GM19193 (cell line): ENCODE results near the gene SETSIP.

Experiments used
- POLR2A ChIP-seq: IDR thresholded peaks from 4 replicates; pipeline ENCODE4 v1.6.1; 2011; ENCODE audit not compliant: insufficient read depth, insufficient read length; ENCODE audit errors: extremely low read depth

SETSIP gene

DNA sequence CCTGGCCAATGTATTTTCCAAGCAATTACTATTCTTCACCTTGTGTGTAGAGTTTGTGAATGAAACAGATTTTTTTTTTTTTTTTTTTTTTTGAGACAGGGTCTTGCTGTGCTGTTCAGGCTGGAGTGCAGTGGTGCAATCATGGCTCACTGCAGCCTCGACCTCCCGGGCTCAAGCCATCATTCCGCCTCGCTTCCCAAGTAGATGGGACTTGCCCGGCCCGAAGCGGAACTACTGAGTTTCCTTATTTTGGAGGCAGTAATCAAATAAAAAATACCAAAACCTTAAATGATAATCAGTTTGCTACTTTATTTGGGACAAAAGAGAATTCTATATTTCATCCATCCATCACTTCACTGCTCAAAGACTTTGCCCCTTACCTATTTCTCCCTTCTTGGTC lies 4.2 kb upstream of the SETSIP start:
- no peak for TF ChIP-seq POLR2A

DNA sequence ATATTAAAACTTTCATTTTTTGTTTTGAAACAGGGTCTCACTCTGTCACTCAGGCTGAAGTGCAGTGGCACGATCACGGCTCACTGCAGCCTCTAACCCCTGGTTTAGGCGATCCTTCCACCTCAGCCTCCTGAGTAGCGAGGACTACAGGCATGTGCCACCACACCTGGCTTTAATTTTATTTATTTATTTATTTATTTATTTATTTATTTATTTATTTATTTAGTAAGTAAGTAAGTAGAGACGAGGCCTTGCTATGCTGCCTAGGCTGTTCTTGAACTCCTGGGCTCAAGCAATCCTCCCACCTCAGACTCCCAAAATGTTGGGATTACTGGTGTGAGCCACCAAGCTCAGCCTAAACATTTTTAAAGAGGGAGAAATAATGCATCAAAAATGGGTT lies 1.2 kb upstream of the SETSIP start:
- TF ChIP-seq POLR2A: no peak

DNA sequence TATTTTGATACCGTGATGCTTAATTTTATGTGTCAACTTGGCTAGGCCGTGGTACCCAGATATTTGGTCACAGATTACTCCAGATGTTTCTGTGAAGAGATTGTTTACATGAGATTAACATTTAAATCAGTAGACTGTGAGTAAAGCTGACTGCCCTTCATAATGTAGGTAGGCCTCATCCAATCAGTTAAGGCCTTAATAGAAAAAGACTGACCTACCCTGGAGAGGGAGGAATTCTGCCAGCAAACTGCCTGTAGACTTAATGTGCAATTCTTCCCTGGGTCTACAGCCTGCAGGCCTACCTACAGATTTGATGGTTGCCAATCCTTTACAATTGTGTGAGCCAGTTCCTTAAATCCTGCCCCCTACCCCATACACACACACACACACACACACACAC lies 4.3 kb downstream of the SETSIP start:
- no peak for TF ChIP-seq POLR2A

DNA sequence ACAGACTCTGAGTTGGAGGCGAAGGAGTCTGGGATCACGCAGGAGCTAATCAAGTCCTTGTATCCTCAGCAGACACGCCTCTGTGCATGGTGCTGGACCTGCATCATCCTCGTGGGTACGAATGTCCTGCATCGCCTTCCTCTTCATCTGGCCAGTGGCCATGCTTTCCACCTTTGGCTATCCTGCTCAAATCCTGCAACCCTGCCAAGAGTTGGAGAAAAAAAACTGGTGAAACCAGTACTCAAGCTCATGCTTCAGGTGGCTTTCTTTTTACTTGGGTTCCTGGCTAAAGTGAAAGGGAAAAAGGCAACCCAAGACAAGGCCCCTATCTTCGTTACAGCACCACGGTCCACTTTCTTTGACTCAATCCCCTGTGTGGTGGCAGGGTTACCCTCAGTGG lies 8.9 kb downstream of the SETSIP start:
- TF ChIP-seq POLR2A: no peak

DNA sequence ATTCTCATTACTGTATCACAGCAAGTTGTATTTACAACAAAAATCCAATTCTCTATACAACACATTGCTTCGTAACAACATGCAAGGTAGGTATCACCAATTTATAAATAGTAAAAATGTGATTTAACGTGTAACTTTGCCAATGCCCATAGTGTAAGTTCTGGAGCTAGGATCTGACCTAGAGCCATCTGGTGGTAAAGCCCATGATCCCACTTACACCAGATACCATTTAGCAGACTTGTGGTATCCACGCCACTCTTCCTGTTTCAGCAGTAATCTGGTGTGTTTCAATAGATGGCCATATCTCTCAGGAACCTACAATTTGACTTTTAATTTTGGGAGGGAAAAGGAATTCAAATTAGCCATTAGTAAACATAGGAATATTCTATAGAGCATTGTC lies 10.2 kb downstream of the SETSIP start:
- no peak for TF ChIP-seq POLR2A

DNA sequence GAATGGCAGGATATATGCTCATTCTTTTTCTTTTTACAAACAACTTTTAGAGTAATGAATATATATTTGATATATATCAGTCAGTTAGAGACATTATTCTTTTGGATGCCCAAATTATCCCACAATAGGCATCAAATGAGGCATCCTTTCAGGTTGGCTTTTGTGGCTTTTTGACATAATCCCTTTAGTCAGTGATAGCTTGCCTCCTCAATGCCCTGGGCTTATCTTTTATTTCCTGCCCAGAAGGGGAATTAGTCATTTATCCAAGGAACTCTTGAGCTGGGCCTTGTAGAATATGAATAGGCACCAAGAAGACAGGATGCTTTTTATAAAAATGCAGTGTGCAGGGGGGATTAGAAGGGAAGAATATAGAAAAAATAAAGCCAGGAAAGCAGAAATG lies 23.3 kb downstream of the SETSIP start:
- no peak for TF ChIP-seq POLR2A

DNA sequence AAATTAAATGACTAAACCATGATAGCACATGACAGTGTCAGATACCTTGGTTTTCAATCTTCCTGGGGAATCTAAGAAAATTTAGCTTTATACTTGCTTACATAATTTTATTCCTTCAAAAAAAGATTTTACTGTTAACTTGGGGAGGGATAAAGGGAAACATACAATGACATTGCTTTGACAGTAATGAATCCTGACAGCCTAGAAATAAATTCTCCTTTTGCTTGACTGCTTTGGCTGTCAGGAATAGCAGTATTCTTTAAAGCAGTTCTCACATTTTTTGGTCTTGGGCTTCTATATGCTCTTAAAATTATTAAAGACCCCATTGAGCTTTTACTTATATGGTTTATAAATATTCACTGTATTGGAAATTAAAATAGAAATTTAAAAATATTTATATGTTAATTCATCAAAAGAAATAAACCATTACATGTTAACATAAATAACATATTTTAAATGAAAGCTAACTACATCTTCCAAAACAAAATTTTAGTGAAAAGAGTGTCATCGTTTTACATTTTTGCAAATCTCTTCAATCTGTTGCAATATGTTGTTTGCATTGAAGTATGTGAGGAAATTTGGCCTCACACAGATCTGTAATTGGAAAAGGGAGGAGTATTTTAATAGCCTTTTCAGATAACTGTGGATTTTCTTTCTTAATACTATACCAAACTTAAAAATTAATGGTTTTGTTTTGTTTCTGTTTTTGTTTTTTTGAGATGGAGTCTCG lies 29.3 kb downstream of the SETSIP start:
- no peak for TF ChIP-seq POLR2A

DNA sequence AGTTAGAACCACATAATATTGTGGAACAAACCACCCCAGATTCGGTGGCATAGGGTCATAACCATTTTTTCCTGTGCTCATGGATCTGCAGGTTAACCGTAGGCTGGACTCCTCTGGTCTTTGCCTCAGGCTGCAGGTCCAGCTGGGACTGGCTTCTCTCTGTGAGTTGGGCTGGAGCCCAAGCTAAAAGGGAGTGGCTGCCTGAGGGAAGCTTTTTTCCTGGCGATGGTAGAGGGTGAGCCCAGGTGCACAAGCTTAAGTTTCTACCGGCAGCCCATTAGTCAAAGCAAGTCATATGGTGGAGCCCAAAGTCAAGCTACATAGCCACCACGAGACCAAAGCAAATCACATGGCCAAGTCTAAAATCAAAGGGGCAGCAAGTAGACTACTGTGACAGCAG lies 31.6 kb downstream of the SETSIP start:
- TF ChIP-seq POLR2A: no peak

DNA sequence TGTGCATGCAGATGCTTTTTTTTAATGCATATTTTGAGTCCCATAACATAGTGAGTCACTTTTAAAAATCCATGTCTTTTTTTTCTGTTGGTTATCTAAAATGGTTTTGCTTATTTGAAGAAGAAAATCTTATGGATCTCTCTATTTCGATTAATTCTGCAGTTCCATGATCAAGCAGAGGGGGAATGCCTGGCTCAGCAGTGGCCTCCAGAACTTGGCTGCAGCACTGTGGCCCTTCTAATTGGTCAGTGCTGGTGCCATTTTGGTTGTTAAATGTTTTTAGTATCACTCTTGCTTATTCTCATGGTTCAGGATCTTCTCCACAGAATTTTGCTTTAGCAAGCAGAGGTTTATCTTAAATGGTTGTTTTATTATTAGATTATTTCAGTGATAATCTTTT lies 34.2 kb downstream of the SETSIP start:
- TF ChIP-seq POLR2A: no peak

DNA sequence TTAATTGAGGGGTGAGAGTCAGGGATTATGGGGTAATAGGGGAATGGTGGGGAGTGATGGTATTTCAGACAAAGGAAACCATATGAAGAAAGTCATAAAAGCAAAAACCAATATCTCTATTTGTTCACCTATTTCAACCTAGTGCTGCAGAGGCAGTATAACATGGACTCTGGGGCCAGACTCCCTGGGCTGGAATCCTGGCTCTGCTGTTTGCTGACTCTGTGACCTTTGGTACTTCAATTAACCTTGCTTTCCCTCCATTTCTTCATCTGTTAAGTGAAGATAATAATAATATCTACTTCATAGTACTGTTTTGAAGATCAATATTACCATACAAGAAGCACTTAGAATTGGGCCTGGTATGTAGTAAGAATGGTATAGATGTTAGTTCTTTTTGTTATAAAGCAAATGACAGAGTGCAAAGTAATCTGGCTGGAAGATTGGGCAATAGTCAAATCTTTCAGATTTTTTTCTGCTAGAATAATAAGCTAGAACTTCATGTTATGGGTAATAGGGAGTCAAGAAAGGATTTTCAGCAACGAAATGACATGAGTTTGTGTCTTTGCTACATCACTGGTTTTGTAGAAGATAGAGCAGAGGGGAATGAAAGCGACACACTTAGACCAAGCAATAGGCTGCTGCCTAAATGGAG lies 36.4 kb downstream of the SETSIP start:
- TF ChIP-seq POLR2A: no peak

DNA sequence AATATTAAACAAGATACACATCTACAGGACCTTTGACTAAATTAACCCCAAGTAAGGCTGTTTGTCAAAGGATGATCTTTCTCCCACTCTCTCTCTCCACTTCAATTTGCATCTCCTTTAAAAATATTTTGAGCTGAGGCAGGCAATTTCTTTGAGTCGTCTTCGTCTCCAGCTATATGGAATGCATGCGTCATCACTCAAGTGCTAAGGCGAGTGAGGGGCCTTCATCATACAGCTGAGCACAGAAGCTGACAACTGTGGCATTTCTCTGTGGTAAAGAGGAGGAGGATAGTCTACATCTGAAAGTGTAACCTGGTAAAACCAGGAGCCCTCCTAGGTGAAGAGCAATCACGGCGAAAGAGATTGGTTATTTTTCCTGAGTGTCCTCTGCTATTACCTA lies 37.8 kb downstream of the SETSIP start:
- TF ChIP-seq POLR2A: no peak

DNA sequence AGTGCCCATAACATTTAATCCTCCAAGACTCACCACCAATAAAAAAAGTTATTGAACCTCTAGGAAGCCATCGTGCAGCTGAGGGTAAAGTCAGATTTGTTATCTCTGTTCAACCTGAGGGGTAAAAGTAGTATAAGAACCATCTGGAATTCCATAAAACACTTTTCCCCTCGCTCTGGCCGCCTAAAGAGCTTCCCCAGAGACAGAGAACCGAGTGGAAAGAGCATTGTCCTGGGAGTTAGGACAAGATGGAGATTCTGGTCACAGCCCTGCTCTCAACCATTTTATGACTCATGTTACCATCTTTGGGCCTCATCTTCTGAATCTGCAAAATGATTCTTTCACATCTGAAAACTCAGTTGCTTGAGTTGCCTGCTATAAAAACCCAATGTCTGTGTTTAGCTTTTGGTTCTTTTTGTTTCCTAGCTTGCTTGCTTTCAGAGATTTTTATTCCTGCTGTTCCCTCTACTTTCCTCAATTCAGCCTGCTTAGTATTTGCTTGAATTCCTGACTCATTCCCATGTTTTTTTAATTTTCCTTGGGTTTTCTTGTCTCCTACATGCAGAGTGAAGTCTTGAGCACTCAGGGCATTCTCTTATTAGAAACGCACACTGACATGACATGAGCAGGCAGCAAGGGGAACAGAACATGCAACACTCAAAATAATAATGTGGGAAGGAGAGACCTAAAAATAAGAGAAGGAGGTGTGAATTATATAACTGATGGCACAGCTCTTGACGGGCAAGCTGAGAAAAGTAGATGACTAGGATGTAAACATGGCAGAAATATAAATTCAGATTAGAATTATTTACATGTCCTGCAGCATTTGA lies 43.7 kb downstream of the SETSIP start:
- TF ChIP-seq POLR2A: no peak

DNA sequence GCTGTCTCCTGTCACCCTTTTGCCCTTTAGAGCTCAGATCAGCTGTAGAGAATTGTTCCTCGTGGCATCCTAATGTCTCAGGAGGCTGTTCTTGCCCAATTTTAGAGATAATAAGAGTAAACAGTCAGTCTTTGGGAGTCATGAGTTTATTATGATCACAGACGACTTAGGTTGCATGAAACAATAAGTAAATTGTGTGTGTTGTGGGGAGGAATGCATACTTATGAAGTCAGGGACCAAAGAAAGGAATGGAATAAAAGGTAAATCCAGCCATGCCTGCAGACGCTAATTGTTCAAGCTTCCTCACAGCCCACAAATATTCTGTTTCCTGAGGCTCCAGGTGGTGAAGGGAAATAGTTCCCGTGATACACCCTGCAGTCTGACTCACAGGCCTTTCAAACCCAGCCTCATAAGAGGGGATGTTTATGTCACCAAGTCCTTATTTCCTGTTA lies 44.5 kb downstream of the SETSIP start:
- TF ChIP-seq POLR2A: no peak

DNA sequence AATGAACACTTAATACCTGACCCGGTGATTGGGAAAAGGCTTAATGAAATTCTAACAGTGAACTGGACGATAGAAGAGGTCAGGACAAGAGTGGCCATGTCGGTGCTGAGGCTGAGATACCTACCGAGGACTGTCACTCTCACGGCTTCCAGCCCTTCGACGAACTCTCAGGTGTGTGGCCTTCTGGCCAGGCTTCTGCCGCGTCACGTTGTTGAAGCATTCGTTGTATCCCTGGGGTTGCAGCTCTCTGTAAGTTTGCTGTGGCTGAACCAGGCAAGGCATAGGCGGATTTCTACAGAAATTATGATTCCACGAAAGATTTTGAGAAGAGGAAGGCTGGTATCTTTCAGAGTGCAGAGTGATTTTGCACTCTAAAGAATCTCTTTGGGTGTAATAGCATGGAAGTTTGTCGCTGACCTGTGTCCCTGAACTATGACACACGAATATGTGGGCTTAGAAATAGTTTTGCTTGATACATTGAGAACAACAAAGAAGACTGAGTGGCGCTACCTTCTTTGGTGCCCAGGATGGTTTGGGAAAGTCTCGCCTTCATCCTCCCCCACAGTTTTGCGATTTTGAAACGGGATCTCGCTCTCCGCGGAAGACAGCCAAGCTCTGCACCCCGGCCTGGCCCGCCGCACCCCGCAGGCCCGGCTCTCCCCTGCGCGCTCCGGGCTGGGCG lies 45.8 kb downstream of the SETSIP start:
- no peak for TF ChIP-seq POLR2A

DNA sequence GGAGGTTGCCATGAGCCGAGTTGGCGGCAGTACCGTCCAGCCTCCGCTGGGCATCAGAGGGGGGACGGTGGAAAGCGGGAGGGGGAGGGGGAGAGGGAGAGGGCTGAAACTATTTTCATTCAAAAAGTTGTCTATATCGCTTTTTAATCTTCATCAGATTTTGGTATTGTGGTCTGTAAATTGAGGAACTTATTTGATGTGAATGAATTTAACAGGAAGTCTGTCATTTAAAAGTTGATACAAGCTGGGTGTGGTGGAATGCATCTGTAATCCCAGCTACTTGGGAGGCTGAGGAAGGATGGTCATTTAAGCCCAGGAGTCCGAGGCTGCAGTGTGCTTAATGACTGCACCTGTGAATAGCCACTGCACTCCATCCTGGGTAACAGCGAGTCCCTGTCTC lies 48.4 kb downstream of the SETSIP start:
- TF ChIP-seq POLR2A: no peak
